ENCODE data around the gene CHST9. TPM values are rescaled to one million over a fixed set of nuclear protein-coding genes. Genes with fewer than 3 reads are reported as not detected.

CHST9 gene
- total RNA-seq, 1 experiment from 2014 or later, result 3.5 TPM

DNA sequence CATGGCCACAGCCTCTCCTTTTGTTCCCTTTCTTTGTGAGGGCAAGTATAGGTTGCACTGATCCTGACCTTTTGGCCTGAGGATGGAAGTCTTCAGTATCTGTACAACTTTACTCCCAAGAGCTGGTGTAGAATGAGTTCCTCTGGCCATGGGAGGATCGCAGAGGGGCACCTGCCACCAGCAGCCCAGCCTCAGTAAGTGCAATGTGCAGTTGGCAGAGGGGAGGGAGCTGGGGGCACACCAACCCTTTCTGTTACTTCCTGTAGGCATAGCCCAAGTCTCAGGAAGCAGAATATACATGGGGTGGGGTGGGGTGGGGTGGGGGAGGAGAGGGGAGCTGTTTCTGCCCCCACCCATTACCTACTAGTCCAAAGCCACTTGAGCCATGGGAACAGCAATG, 254.5 kb downstream of the CHST9 start:
- WGBS (ENCODE audit: extremely low coverage, insufficient read length, low lambda C conversion rate), result no CpG with 5 or more reads among the region's 1 CpG
- no peak overlapping the region for H2BK120ac ChIP-seq (ENCODE audit: low read depth, low read length, poor library complexity, severe bottlenecking)
- TF ChIP-seq, protein P1, sequence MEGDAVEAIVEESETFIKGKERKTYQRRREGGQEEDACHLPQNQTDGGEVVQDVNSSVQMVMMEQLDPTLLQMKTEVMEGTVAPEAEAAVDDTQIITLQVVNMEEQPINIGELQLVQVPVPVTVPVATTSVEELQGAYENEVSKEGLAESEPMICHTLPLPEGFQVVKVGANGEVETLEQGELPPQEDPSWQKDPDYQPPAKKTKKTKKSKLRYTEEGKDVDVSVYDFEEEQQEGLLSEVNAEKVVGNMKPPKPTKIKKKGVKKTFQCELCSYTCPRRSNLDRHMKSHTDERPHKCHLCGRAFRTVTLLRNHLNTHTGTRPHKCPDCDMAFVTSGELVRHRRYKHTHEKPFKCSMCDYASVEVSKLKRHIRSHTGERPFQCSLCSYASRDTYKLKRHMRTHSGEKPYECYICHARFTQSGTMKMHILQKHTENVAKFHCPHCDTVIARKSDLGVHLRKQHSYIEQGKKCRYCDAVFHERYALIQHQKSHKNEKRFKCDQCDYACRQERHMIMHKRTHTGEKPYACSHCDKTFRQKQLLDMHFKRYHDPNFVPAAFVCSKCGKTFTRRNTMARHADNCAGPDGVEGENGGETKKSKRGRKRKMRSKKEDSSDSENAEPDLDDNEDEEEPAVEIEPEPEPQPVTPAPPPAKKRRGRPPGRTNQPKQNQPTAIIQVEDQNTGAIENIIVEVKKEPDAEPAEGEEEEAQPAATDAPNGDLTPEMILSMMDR (conservative IDR thresholded peaks at IDR 0.05), result no peak

More for the DNA sequence above, 254.5 kb downstream of the CHST9 start:
- H4K8ac ChIP-seq (replicated peaks; ENCODE audit: insufficient read length, low read depth, low read length), result no peak overlapping the region
- H2BK5ac ChIP-seq (ENCODE audit: insufficient read length, low read length), result no peak overlapping the region
- no peak overlapping the region for H3K27ac ChIP-seq (ENCODE audit: insufficient read length, low read depth, low read length)
- no peak for DNase-seq
- no peak overlapping the region for H3K56ac ChIP-seq (ENCODE audit: insufficient read length, low read depth, low read length)
- H3K9me3 Mint-ChIP-seq, result no peaks in the 10 kb centered on the region; a peak in 2 of 5 replicates
- H3K18ac ChIP-seq (ENCODE audit: insufficient read length, low read depth, low read length), result no peak overlapping the region
- no peaks in the 10 kb centered on the region for H3K79me1 ChIP-seq (ENCODE audit: insufficient read depth, low read depth, low read length, poor library complexity, severe bottlenecking)
- no peak overlapping the region for H2AFZ ChIP-seq (ENCODE audit: low read length)
- H3K4me1 ChIP-seq (ENCODE audit: insufficient read depth, low read length), result peaks cover 7% of the 10 kb centered on the region; the same call in 1 of the 2 replicates
- no peaks in the 10 kb centered on the region; a peak in 3 of 7 replicates for H3K36me3 Mint-ChIP-seq (ENCODE audit: insufficient read depth in 1 of 3, low read depth in 3 of 3)
- H2BK12ac ChIP-seq (ENCODE audit: insufficient read length, low read depth, low read length), result no peak overlapping the region
- no peak overlapping the region for H3K23ac ChIP-seq (ENCODE audit: insufficient read length, low read depth, low read length)
- H3K9ac ChIP-seq (ENCODE audit: extremely low read depth, insufficient read length, low read length), result no peak overlapping the region
- H3K23me2 ChIP-seq (ENCODE audit: insufficient read length, low read depth, low read length, poor library complexity, severe bottlenecking), result no peaks in the 10 kb centered on the region
- no peaks in the 10 kb centered on the region for H3K79me2 ChIP-seq (ENCODE audit: insufficient read depth, low read length)
- H4K91ac ChIP-seq (ENCODE audit: insufficient read length, low read depth, low read length), result no peak overlapping the region
- H3K4me3 Mint-ChIP-seq, result no peak overlapping the region
- H3K27me3 Mint-ChIP-seq (ENCODE audit: low read depth), result no peaks in the 10 kb centered on the region
- H4K20me1 ChIP-seq (ENCODE audit: control insufficient read depth, insufficient read depth, insufficient read length), result no peaks in the 10 kb centered on the region
- H3T11ph ChIP-seq (ENCODE audit: low read length), result no peak overlapping the region
- no peak overlapping the region for H2AK5ac ChIP-seq (ENCODE audit: insufficient read length, low read length)
- no peak overlapping the region for H3K14ac ChIP-seq (ENCODE audit: insufficient read depth, low read length)
- no peak overlapping the region for H2BK20ac ChIP-seq (ENCODE audit: low read depth, low read length, poor library complexity, severe bottlenecking)
- H3K4me2 ChIP-seq (ENCODE audit: insufficient read depth, insufficient read length, low read length), result no peak overlapping the region
- no peak overlapping the region for H2BK15ac ChIP-seq (ENCODE audit: low read depth, low read length)
- peaks cover 21 to 22% of the 10 kb centered on the region in 2 experiments for H3K4me1 Mint-ChIP-seq
- H3K27ac Mint-ChIP-seq, result no peak overlapping the region
- no peaks in the 10 kb centered on the region for H3K27me3 ChIP-seq (ENCODE audit: insufficient read depth, low read length)
- no peak overlapping the region for H4K5ac ChIP-seq (ENCODE audit: insufficient read length, low read depth, low read length)
- no peaks in the 10 kb centered on the region for H3K9me3 ChIP-seq (ENCODE audit: control insufficient read depth, low read depth, low read length)
- H3K4ac ChIP-seq (ENCODE audit: low read depth, low read length), result no peak overlapping the region

All from H9 (cell line).